Peyer's patch (tissue), 4 donors: Measurements from ENCODE around the gene TMX4. TPM values are rescaled to one million over a fixed set of nuclear protein-coding genes. Genes with fewer than 3 reads are reported as not detected.
"Not testable (repeated sequence)": the region's sequence is repeated elsewhere in the genome, so short reads cannot be mapped to it uniquely, and the experiment has no call there.

Experiments used
- DNase-seq, 3 donors: peaks; one replicate each; pipeline ENCODE4 v3.0.0-alpha.2; 2017 to 2019
- H3K27ac ChIP-seq, 4 donors: fragments of 200-600 bp; sonication (generic); one replicate each; pipeline ENCODE4 v1.5.1; 2016 to 2019
- H3K27me3 ChIP-seq, 2 donors: fragments of 200-600 bp; sonication (generic); one replicate each; pipeline ENCODE4 v1.5.1; 2019
- H3K36me3 ChIP-seq, 3 donors: fragments of 200-600 bp; sonication (generic); one replicate each; pipeline ENCODE4 v1.5.1; 2016 to 2019
- H3K4me1 ChIP-seq, 4 donors: fragments of 200-600 bp; sonication (generic); one replicate each; pipeline ENCODE4 v1.5.1; 2016 to 2019
- H3K4me3 ChIP-seq, 4 donors: fragments of 200-600 bp; sonication (generic); 1 replicate in 3 of 4; 2 replicates in 1 of 4; pipeline ENCODE4 v1.5.1; 2016 to 2019; ENCODE audit warnings: mild to moderate bottlenecking in 1 of 4
- H3K9me3 ChIP-seq, 4 donors: fragments of 200-600 bp; sonication (generic); one replicate each; pipeline ENCODE4 v1.5.1; 2016 to 2019; ENCODE audit warnings: mild to moderate bottlenecking in 1 of 4
- CTCF ChIP-seq, 6 experiments: fragments of 450-650 bp in 4 of 6; fragments of 200-600 bp in 2 of 6; sonication (generic) in 1 of 6; IDR thresholded peaks; one replicate each; pipeline ENCODE4 v1.5.1; 2017 to 2019; ENCODE audit warnings: antibody characterized with exemption in 6 of 6, mild to moderate bottlenecking in 3 of 6, moderate library complexity in 1 of 6
- POLR2A ChIP-seq, 2 donors: fragments of 450-650 bp; IDR thresholded peaks; one replicate each; pipeline ENCODE4 v1.5.1; 2017; ENCODE audit warnings: antibody characterized with exemption in 2 of 2, mild to moderate bottlenecking in 2 of 2, moderate library complexity in 2 of 2
- total RNA-seq, 4 donors: library from RNA; depleted of rRNA; stranded (reverse); fragments of >200 nt; gene quantifications; one replicate each; pipeline ENCODE4 v1.1.0, GENCODE V29; 2016

Gene TMX4
- total RNA-seq, 4 donors from 2014 or later = 12.9 to 26.6 (median 17.0) TPM

GRCh38 chr20:7967199-7967844, 52.2 kb downstream of the TMX4 start:
- H3K4me3 ChIP-seq = no peak overlapping the region
- no peak for DNase-seq

GRCh38 chr20:7966176-7966575, 53.4 kb downstream of the TMX4 start:
- no peak for DNase-seq
- Histone ChIP-seq H3K4me1 (no peaks in the 10 kb centered on the region), H3K27ac (no peak overlapping the region), H3K4me3 (no peak overlapping the region), H3K9me3 (no peaks in the 10 kb centered on the region), H3K36me3 (no peaks in the 10 kb centered on the region), H3K27me3 (no peaks in the 10 kb centered on the region)
- no peak for TF ChIP-seq CTCF (IDR thresholded peaks at IDR 0.05)
- TF ChIP-seq POLR2A (IDR thresholded peaks at IDR 0.05) = no peak

More at GRCh38 chr20:7967199-7967844, 52.2 kb downstream of the TMX4 start:
- Histone ChIP-seq H3K27ac (no peak overlapping the region), H3K4me1 (no peaks in the 10 kb centered on the region), H3K36me3 (no peaks in the 10 kb centered on the region), H3K27me3 (no peaks in the 10 kb centered on the region), H3K9me3 (no peaks in the 10 kb centered on the region)
- no peak for TF ChIP-seq POLR2A (IDR thresholded peaks at IDR 0.05)

GRCh38 chr20:7959484-7959883, 60.1 kb downstream of the TMX4 start:
- no peaks in the 10 kb centered on the region for H3K9me3 ChIP-seq
- H3K27ac ChIP-seq = no peak overlapping the region
- no peaks in the 10 kb centered on the region for H3K4me1 ChIP-seq
- no peak for DNase-seq
- H3K4me3 ChIP-seq = no peak overlapping the region
- TF ChIP-seq POLR2A (IDR thresholded peaks at IDR 0.05) = no peak
- no peak for TF ChIP-seq CTCF (IDR thresholded peaks at IDR 0.05)
- H3K27me3 ChIP-seq = no peaks in the 10 kb centered on the region
- no peaks in the 10 kb centered on the region for H3K36me3 ChIP-seq

GRCh38 chr20:7956561-7956960, 63.0 kb downstream of the TMX4 start:
- not testable (repeated sequence) for H3K4me3 ChIP-seq, DNase-seq, H3K4me1 ChIP-seq

GRCh38 chr20:7950387-7950786, 69.2 kb downstream of the TMX4 start:
- H3K27me3 ChIP-seq = no peaks in the 10 kb centered on the region
- no peak for DNase-seq
- H3K4me1 ChIP-seq = no peaks in the 10 kb centered on the region
- no peak for TF ChIP-seq POLR2A (IDR thresholded peaks at IDR 0.05)
- no peak for TF ChIP-seq CTCF (IDR thresholded peaks at IDR 0.05)
- no peak overlapping the region for H3K27ac ChIP-seq
- no peaks in the 10 kb centered on the region for H3K36me3 ChIP-seq
- H3K4me3 ChIP-seq = no peak overlapping the region
- H3K9me3 ChIP-seq = no peaks in the 10 kb centered on the region

More at GRCh38 chr20:7956561-7956960, 63.0 kb downstream of the TMX4 start:
- H3K27me3 ChIP-seq, H3K9me3 ChIP-seq, H3K27ac ChIP-seq, H3K36me3 ChIP-seq: not testable (repeated sequence)

- TF ChIP-seq POLR2A (IDR thresholded peaks at IDR 0.05) (no peak), CTCF (IDR thresholded peaks at IDR 0.05) (no peak)
- H3K4me1 ChIP-seq = no peaks in the 10 kb centered on the region
- DNase-seq = no peak
- H3K27me3 ChIP-seq = no peaks in the 10 kb centered on the region
- H3K36me3 ChIP-seq = no peaks in the 10 kb centered on the region
- no peak overlapping the region for H3K4me3 ChIP-seq
- H3K27ac ChIP-seq = no peak overlapping the region
- no peaks in the 10 kb centered on the region for H3K9me3 ChIP-seq
These were observed 75.7 kb downstream of the TMX4 start for GRCh38 chr20:7943891-7944290.

- no peaks in the 10 kb centered on the region for H3K9me3 ChIP-seq
- no peak for TF ChIP-seq POLR2A (IDR thresholded peaks at IDR 0.05)
- TF ChIP-seq CTCF (IDR thresholded peaks at IDR 0.05) = no peak
- no peaks in the 10 kb centered on the region for H3K4me1 ChIP-seq
- H3K27ac ChIP-seq = no peak within 1 kb of the TSS
- no peaks in the 10 kb centered on the region for H3K27me3 ChIP-seq
- DNase-seq = no peak
- no peaks in the 10 kb centered on the region for H3K36me3 ChIP-seq
- H3K4me3 ChIP-seq = no peak within 1 kb of the TSS
These were observed 79.2 kb downstream of the TMX4 start, which contains the start of gene HAO1 for GRCh38 chr20:7940341-7940740. Gene HAO1 (minus strand): TSS chr20:7940458. CDS start chr20:7940422, 36 bp downstream.
